GM19025 (cell line): ENCODE measurements around the gene COG1.

Experiments
- ATAC-seq: cut with Tn5 transposase; IDR thresholded peaks from one replicate; pipeline ENCODE4 v1.9.1; 2021; ENCODE audit warnings: mild to moderate bottlenecking, low read depth, moderate library complexity; ENCODE audit not compliant: unreplicated experiment

The COG1 gene

GRCh38 chr17:73224663-73225305, 31.9 kb downstream of the COG1 start:
- no peak for ATAC-seq

- no peak for ATAC-seq
Observed at GRCh38 chr17:73226556-73227172, 33.8 kb downstream of the COG1 start.

GRCh38 chr17:73227379-73227778, 34.5 kb downstream of the COG1 start:
- no peak for ATAC-seq

- ATAC-seq, result no peak
Observed at GRCh38 chr17:73227944-73228343, 35.1 kb downstream of the COG1 start.

GRCh38 chr17:73228748-73229236, 35.9 kb downstream of the COG1 start:
- no peak for ATAC-seq

GRCh38 chr17:73230088-73230487, 37.2 kb downstream of the COG1 start:
- no peak for ATAC-seq

- no peak for ATAC-seq
Observed at GRCh38 chr17:73231395-73231794, 38.5 kb downstream of the COG1 start.

- ATAC-seq, result peak; percentile 83
Observed at GRCh38 chr17:73231841-73232586, 39.2 kb downstream of the COG1 start.

- ATAC-seq, result peak; percentile 9
Observed at GRCh38 chr17:73232587-73233373, 39.9 kb downstream of the COG1 start.

GRCh38 chr17:73234736-73235135, 41.9 kb downstream of the COG1 start:
- no peak for ATAC-seq

- ATAC-seq, result no peak
Observed at GRCh38 chr17:73237714-73238113, 44.9 kb downstream of the COG1 start.

GRCh38 chr17:73240561-73240960, 47.7 kb downstream of the COG1 start:
- ATAC-seq, result no peak

- ATAC-seq, result no peak
Observed at GRCh38 chr17:73247726-73248125, 54.9 kb downstream of the COG1 start.

- no peak for ATAC-seq
Observed at GRCh38 chr17:73248532-73248931, 55.7 kb downstream of the COG1 start.

- ATAC-seq, result no peak
Observed at GRCh38 chr17:73249700-73250099, 56.8 kb downstream of the COG1 start.

GRCh38 chr17:73250851-73251640, 58.2 kb downstream of the COG1 start:
- ATAC-seq, result no peak

GRCh38 chr17:73251871-73252270, 59.0 kb downstream of the COG1 start:
- ATAC-seq, result no peak

- ATAC-seq, result no peak
Observed at GRCh38 chr17:73255671-73256181, 62.9 kb downstream of the COG1 start.

GRCh38 chr17:73256220-73256619, 63.4 kb downstream of the COG1 start:
- ATAC-seq, result no peak

- no peak for ATAC-seq
Observed at GRCh38 chr17:73257516-73257915, 64.7 kb downstream of the COG1 start.
